Muscle of leg (tissue), 11 donors: Measurements from ENCODE around the gene USO1. TPM values are rescaled to one million over a fixed set of nuclear protein-coding genes. Genes with fewer than 3 reads are reported as not detected.

Source experiments
- DNase-seq: peaks from one replicate; pipeline ENCODE4 v3.0.0; 2013
- H3K27ac ChIP-seq: one replicate; pipeline ENCODE4 v1.5.1; 2013; ENCODE audit warnings: mild to moderate bottlenecking, low read length, control low read depth
- H3K27me3 ChIP-seq: one replicate; pipeline ENCODE4 v1.6.1; 2013; ENCODE audit warnings: low read length; ENCODE audit not compliant: control insufficient read depth, insufficient read depth
- H3K36me3 ChIP-seq: one replicate; pipeline ENCODE4 v1.6.1; 2013; ENCODE audit warnings: low read length; ENCODE audit not compliant: control insufficient read depth, insufficient read depth
- H3K4me1 ChIP-seq: one replicate; pipeline ENCODE4 v1.6.1; 2013; ENCODE audit warnings: low read length; ENCODE audit not compliant: control insufficient read depth, insufficient read depth
- H3K4me3 ChIP-seq: one replicate; pipeline ENCODE4 v1.5.1; 2013; ENCODE audit warnings: low read length, control low read depth
- H3K9me3 ChIP-seq: replicated peaks from 2 replicates; pipeline ENCODE4 v1.6.1; 2013; ENCODE audit warnings: low read depth, low read length; ENCODE audit not compliant: control insufficient read depth
- WGBS: methylation state at CpG from one replicate; pipeline ENCODE4 v1.1.5; 2013; ENCODE audit warnings: missing lambda C conversion rate; ENCODE audit not compliant: insufficient coverage; 5-methylcytosine and 5-hydroxymethylcytosine counted together
- polyA plus RNA-seq, 8 donors: library from polyadenylated mRNA; unstranded; fragments of 120-200 nt; gene quantifications; one replicate each; pipeline versions ENCODE4 v1.2.1 to v1.2.3, GENCODE V29; 2013; ENCODE audit warnings: inconsistent platforms in 1 of 8, low replicate concordance in 1 of 8; ENCODE audit not compliant: insufficient read length in 8 of 8, insufficient read depth in 1 of 8
- total RNA-seq: library from RNA; stranded (reverse); fragments of 120-200 nt; gene quantifications from one replicate; pipeline ENCODE4 v1.2.4, GENCODE V29; 2013

USO1 gene
- total and polyA plus RNA-seq, 9 donors: 145 to 209 (median 175) TPM

DNA sequence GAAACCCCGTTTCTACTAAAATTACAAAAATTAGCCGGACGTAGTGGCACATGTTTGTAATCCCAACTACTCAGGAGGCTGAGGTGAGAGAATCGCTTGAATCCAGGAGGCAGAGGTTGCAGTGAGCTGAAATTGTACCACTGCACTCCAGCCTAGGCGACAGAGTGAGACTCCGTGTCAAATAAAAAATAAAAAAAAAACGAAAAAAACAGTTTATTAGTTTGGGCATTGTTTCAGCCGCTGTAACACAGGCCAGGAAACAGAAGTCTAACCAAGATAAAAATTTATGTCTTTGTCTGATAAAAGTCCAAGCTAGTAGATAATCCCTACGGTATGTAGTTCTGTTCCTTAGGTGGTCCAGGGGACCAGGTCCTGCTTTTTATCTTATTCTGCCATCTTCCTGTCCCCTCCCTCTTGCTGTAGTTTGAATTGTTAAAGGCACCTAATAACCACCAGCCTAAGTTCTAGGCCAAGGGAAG lies 21.4 kb downstream of the USO1 start:
- WGBS: 92% methylated on average over 2 of the region's 9 CpGs
- H3K9me3 ChIP-seq: no peaks in the 10 kb centered on the region
- H3K27ac ChIP-seq: no peak overlapping the region

DNA sequence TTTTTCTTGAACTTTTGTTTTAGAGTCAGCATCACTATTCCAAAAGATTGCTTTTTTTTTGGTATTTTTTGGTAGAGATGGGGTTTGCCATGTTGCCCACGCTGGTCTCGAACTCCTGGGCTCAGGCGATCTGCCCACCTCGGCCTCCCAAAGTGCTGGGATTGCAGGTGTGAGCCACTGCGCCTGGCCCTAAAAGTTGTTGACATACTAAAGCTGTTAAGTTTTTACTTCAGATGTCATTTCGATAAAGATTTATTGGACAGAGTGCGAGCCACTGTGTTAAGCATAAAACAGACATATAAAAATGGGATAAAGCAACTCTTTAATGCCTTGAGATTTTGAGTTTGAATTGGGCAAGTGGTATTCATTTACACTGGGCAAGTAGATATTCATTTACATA lies 28.3 kb downstream of the USO1 start:
- Histone ChIP-seq H3K27me3 (no peaks in the 10 kb centered on the region), H3K4me3 (no peak overlapping the region), H3K4me1 (no peaks in the 10 kb centered on the region), H3K9me3 (no peaks in the 10 kb centered on the region), H3K27ac (no peak overlapping the region), H3K36me3 (peaks cover 23% of the 10 kb centered on the region)
- no peak for DNase-seq
- WGBS: 96% methylated on average over 4 of the region's 7 CpGs

More for the DNA sequence above, 21.4 kb downstream of the USO1 start:
- no peak for DNase-seq
- Histone ChIP-seq H3K27me3 (no peaks in the 10 kb centered on the region), H3K4me1 (no peaks in the 10 kb centered on the region), H3K4me3 (no peak overlapping the region), H3K36me3 (peaks cover 7% of the 10 kb centered on the region)

DNA sequence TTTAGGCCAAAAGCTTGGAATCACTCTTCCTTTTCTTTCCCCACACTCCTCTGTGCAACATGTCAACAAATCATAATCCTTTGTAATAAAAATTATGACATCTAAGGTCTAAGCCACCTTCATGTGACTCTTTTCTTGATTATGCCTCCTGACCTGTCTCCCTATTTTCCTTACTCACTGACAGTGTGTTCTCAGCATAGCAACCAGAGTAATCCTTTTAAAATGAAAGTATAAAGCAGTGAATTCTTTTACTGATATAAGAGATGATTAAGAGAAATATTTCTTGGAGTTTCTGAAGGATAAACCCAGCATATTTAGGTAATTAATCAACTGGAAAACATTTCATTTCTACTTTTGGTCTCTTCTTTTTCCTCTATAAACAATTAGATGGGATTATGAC lies 44.7 kb downstream of the USO1 start:
- no peaks in the 10 kb centered on the region for H3K27me3 ChIP-seq
- H3K4me1 ChIP-seq: no peaks in the 10 kb centered on the region
- peaks cover 6% of the 10 kb centered on the region for H3K36me3 ChIP-seq
- DNase-seq: no peak
- H3K27ac ChIP-seq: no peak overlapping the region
- no peaks in the 10 kb centered on the region for H3K9me3 ChIP-seq
- H3K4me3 ChIP-seq: no peak overlapping the region

DNA sequence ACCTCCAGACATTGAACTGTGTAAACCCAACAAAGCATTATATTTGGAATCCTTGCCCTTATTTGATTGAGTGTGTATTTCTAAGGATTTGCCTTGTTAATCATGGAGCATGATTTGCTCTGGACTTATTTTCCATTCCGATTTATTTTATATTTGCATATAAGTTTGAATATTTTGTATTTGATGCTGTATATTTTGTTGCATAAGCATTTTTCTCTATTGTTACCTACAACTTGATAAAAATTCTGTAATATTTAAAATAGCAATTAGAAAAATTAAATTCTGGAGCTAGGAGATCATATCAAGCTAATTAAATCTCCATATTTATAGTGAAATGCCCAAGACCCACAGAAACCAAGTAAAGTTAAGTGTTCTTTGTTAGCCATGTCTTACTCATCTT lies 47.2 kb downstream of the USO1 start:
- H3K36me3 ChIP-seq: peaks cover 24% of the 10 kb centered on the region
- no peaks in the 10 kb centered on the region for H3K4me1 ChIP-seq
- H3K4me3 ChIP-seq: no peak overlapping the region
- H3K27ac ChIP-seq: no peak overlapping the region
- no peak for DNase-seq
- H3K27me3 ChIP-seq: no peaks in the 10 kb centered on the region
- no CpG with 5 or more reads among the region's 1 CpG for WGBS
- no peaks in the 10 kb centered on the region for H3K9me3 ChIP-seq

DNA sequence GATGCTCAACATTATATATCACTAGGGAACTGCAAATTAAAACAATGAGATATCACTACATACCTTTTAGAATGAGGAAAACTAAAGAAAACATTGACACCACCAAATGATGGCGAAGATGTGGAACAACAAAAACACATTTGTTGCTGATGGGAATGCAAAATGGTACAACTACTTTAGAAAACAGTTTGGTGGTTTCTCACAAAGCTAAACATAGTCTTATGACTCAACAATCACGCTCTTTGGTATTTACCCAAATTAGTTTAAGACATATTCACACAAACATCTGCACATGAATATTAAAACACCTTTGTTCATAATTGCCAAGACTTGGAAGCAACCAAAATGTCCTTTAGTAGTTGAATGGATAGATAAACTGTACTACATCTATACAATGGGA lies 53.2 kb downstream of the USO1 start:
- Histone ChIP-seq H3K4me3 (no peak overlapping the region), H3K9me3 (no peaks in the 10 kb centered on the region), H3K36me3 (peaks cover 50% of the 10 kb centered on the region), H3K27me3 (no peaks in the 10 kb centered on the region), H3K4me1 (no peaks in the 10 kb centered on the region), H3K27ac (no peak overlapping the region)
- no peak for DNase-seq
- WGBS: no CpG with 5 or more reads among the region's 2 CpGs

DNA sequence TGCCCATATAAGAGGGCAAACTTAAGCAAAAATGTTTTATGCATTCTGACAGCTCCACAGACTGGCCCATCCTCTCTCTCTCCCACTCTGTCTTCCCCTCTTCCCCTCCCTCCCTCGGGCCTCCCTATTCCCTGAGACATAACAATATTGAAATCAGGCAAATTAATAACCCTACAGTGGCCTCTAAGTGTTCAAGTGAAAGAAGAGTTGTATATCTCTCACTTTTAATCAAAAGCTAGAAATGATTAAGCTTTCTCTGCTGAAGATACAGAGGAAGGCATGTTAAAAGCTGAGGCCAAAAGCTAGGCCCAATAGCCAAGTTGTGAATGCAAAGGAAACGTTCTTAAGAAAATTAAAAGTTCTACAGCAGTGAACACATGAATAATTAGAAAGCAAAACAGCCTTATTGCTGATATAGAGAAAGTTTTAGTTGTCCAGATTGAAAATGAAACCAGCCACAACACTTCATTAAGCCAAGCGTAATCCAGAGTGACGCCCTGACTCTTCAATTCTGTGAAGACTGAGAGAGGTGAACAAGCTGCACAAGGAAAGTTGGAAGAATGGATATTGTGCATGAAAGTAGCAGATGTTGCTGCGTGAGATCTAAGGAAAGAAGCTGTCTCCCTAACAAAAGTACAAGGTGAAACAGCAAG lies 54.9 kb downstream of the USO1 start:
- peaks cover 56% of the 10 kb centered on the region for H3K36me3 ChIP-seq
- no CpG with 5 or more reads among the region's 5 CpGs for WGBS
- H3K4me1 ChIP-seq: no peaks in the 10 kb centered on the region
- no peak for DNase-seq
- H3K9me3 ChIP-seq: no peaks in the 10 kb centered on the region
- H3K4me3 ChIP-seq: no peak overlapping the region
- H3K27me3 ChIP-seq: no peaks in the 10 kb centered on the region
- no peak overlapping the region for H3K27ac ChIP-seq

DNA sequence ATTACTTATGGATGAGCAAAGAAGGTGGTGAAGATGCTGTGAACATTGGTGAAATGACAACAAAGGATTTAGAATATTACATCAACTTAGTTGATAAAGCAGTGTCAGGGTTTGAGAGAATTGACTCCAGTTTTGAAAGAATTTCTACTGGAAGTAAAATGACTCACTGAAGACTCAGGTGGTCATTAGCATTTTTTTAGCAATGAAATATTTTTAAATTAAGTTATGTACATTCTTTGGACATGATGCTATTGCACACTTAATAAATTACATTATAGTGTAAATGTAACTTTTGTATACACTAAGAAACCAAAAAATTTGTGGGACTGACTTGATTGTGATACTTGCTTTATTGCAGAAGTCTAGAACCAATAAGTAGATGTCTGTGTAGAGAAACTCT lies 56.9 kb downstream of the USO1 start:
- H3K27ac ChIP-seq: no peak overlapping the region
- no peaks in the 10 kb centered on the region for H3K4me1 ChIP-seq
- H3K9me3 ChIP-seq: no peaks in the 10 kb centered on the region
- no peak overlapping the region for H3K4me3 ChIP-seq
- DNase-seq: no peak
- H3K36me3 ChIP-seq: peaks cover 44% of the 10 kb centered on the region
- no peaks in the 10 kb centered on the region for H3K27me3 ChIP-seq

DNA sequence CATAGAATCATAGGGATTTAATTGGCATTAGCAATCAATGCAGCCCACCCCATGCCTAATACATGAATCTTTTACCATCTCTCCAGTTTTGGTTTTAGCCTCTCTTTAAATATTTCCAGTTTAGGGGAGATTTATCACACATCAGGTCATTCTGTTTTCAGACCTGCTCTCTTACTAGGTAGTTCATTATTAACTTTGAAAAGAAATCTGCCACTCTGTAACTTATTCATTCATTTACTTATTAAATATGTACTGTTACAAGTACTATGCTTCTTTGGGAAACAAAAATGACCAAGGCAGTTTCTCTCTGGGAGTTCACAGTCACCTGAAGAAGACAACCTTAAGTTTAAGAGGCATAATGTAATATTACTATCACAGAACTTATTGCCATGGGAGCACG lies 62.1 kb downstream of the USO1 start:
- no peaks in the 10 kb centered on the region for H3K27me3 ChIP-seq
- no peak for DNase-seq
- H3K36me3 ChIP-seq: peaks cover 31% of the 10 kb centered on the region
- H3K9me3 ChIP-seq: no peaks in the 10 kb centered on the region
- 100% methylated on average over 1 of the region's 1 CpG for WGBS
- no peak overlapping the region for H3K4me3 ChIP-seq
- no peaks in the 10 kb centered on the region for H3K4me1 ChIP-seq
- no peak overlapping the region for H3K27ac ChIP-seq

DNA sequence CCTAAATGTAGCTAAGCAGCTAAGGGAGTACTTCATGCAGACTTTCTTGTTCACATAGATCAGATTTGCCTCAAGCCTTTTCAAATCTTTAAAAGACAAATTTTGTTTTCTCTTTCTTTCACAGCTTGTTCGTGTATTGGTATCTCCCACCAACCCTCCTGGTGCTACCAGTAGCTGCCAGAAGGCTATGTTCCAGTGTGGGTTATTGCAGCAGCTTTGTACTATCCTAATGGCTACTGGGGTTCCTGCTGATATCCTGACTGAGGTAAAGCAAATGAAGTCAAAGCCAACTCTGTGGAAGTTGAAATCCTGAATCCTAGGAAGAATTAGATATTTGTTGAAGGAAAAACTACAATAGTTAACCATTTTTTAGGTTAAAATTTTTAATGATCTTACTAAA lies 62.6 kb downstream of the USO1 start:
- no CpG with 5 or more reads among the region's 1 CpG for WGBS
- no peak overlapping the region for H3K4me3 ChIP-seq
- no peaks in the 10 kb centered on the region for H3K27me3 ChIP-seq
- H3K9me3 ChIP-seq: no peaks in the 10 kb centered on the region
- no peaks in the 10 kb centered on the region for H3K4me1 ChIP-seq
- no peak for DNase-seq
- H3K27ac ChIP-seq: no peak overlapping the region
- peaks cover 30% of the 10 kb centered on the region for H3K36me3 ChIP-seq

DNA sequence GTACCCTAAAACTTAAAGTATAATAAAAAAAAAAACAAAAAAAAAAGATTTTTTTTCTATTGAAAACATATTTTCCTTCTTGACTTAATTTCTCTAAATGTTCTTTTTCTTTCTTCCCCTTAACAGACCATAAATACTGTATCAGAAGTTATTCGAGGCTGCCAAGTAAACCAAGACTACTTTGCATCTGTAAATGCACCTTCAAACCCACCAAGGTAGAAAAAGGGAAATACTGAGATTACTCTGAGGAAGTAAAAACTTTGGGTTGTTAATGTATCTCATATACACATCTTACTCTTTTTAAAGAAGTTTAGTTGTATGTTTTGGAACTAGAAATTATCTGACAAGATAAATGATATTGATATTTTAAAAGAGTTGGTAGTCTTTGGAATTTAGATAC lies 65.6 kb downstream of the USO1 start:
- H3K4me3 ChIP-seq: no peak overlapping the region
- peaks cover 20% of the 10 kb centered on the region for H3K36me3 ChIP-seq
- no CpG with 5 or more reads among the region's 1 CpG for WGBS
- no peaks in the 10 kb centered on the region for H3K9me3 ChIP-seq
- H3K27ac ChIP-seq: no peak overlapping the region
- no peaks in the 10 kb centered on the region for H3K27me3 ChIP-seq
- no peaks in the 10 kb centered on the region for H3K4me1 ChIP-seq
- no peak for DNase-seq

DNA sequence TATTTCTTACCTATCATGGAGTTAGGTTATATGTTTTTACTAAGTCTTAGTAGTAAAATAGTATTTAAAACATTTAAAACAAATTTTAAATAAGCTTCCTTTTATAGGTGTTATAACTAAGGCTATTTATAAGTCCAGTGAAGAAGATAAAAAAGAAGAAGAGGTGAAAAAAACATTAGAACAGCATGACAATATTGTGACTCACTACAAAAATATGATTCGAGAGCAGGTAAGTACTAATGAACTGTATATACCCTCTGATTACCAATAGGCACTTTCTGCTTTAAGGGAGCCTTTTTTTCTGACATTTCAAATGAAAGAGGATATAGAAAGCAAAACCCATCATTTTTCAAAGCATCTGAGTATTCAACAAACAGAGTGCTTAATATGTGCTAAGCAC lies 76.6 kb downstream of the USO1 start:
- Histone ChIP-seq H3K4me1 (no peaks in the 10 kb centered on the region), H3K9me3 (no peaks in the 10 kb centered on the region), H3K27me3 (no peaks in the 10 kb centered on the region), H3K4me3 (no peak overlapping the region), H3K36me3 (peaks cover 16% of the 10 kb centered on the region), H3K27ac (no peak overlapping the region)
- no peak for DNase-seq
- no CpG with 5 or more reads among the region's 1 CpG for WGBS
